Activated T-helper 1 cell treated with anti-CD3 and anti-CD28 coated beads, Interleukin-2, amount 50 U/mL, for 16 hours (primary cell): Measurements from ENCODE around the gene PEF1.

Experiments used
- DNase-seq, 2 donors: peaks; one replicate each; pipeline ENCODE4 v3.0.0-alpha.2; 2020; ENCODE audit warnings: low read depth in 1 of 2, low spot score in 1 of 2

PEF1 gene

DNA sequence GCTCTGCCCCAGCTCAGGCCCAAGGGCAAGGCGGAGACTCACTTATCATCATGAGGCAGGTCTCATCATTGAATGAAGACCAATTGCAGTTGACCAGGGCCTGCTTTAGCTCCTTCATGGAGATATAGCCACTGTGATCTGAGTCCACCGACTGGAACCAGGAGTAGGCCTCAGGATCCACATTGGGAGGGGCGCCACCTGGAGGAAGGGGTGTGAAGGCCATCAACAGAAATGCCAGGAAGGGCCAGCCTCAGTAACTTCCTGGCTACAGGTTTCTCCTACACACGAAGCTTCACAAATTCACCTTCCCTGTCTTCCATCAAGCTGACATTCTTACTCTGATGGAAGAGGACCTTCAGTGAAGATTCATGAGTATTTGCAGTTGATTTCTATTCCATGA is 11.6 kb downstream of the PEF1 start:
- no peak for DNase-seq

DNA sequence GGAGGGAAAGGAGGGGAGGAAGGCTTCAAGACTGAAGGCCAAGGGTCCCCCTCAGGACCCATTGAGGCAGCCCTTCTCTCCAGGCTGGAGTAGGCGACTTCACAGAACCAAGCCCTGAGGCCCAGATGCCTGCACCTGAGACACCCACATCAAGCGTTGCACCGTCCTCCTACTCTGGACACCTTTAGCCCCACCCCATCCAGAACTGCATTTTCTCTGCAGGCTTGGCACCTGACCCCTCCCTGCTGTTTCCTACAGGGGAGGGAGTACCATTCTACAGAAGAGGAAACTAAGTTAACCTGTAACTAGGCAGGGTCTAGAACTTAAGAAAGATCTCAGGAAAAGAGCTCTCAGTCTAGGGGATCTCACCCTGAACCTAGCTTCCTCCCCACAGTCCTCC is 12.0 kb downstream of the PEF1 start:
- no peak for DNase-seq

DNA sequence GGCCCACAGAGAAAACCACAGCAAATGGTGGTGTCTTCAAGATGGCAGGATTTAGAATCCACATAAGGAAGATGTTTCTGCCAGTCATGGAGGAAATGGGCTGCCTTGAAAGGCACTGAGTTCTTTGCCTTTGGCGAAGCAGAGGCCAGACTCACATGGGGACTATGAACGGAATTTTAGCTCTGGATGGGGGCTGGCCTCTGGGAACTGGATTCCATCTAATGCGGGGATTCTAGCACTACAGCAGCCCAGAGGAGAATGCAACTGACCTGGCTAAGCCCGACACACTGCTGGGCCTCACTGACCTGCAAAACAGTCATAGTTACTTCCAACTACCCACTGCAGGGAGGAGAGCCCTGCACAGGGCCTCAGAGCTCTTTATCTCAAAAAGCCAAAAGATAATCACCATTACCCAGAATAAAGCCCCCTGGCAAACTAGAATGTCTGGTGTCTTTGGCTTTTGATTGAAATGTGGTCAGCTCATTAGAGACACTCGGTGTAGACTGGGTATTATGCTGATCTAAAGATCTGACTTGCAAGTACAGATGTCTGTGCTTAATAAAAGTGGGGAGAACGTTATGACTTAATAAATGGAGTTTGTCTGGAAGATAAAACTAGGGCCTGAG is 15.6 kb downstream of the PEF1 start:
- no peak for DNase-seq

DNA sequence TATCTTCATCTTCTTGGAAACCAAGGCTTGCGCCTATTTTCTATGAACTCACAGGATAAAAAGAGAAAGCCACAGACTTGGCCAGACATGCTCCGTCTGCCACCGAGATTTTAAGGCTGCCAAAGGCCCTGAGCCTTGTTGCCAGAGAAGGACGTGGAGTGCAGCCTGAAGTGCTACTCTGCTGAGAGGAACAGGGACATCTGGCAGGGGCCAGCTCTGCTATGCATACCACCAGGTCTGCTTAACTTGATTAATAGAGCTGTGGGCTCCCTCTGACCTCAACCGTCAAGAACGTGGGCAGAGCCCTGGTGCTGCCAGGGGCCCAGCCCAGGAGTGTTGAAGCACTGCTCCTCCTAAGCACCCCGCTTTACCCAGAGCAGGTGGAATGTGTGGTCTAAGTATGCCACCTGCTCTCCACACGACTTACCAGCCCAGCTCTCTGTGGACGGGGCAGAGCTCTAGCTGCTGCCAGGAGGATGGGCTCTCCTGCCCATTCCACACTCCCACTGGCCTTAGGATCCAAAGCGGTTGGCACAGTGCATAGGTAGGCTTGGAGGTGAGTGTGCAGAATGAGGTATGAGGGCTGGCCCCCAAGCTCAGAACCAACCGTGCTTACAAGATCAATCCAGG is 16.6 kb downstream of the PEF1 start:
- DNase-seq: no peak

DNA sequence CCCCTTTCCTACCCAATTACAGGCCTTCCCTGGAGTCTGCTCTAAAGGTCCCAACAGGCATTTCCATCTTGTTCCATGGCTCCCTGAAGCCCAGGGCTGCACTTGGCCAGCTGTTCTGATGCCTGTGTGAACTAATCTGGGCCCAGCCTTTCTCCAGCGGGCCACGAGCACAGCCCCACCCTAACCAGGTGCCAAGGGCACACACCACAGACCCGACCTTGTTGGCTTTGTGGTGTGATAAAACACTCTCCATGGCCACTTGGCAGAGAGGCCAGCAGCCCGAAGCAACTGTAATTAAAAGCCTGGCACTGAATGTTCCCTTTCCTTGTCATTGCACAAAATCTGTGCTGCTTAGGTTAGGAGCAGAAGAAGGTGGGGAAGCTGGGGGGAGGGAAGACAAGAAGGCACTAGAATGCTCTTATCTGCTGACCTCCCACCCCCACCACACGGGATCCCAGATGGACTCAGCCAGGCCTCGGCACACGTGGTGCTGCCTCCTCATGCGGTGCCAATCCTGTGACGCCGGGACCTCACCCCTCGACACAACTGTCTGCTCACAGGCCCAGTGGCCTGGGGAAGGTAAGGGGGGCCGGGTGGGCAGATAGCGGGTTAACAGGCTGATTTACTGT is 17.3 kb downstream of the PEF1 start:
- DNase-seq: no peak

DNA sequence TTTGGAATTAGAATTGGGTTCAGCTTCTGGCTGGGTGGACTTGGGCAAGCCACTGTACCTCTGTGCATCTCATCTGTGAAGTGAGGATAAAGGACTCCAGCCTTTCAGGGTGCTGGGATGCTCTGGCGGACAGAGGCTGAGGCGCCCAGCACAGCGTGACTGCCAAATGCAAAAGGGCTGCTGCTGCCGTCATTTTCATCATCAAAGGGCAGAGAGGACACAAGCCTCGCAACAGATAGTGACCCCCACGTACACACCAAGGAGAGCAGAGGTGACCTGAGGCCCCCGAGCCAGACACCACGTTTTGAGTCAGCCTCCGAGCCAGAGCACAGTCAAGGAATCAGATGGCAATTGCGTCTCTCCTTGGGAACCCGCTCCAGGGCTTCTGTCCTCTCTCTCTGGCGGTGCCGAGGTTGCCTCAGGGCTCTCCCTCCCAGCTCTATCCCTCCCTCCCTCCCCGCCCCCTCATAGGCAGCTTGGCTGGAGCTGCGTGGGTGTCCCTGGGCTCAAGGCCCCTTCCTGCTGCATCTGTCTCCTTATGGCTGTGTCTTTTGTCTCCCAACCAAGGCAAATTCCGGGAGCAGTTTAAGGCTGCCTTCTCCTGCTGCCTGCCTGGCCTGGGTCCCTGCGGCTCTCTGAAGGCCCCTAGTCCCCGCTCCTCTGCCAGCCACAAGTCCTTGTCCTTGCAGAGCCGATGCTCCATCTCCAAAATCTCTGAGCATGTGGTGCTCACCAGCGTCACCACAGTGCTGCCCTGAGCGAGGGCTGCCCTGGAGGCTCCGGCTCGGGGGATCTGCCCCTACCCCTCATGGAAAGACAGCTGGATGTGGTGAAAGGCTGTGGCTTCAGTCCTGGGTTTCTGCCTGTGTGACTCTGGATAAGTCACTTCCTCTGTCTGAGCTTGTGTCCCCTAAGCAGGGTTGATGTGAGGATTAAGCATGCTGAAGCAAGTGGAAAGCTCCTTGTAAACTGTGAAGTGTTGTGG is 18.2 kb downstream of the PEF1 start:
- DNase-seq: no peak

DNA sequence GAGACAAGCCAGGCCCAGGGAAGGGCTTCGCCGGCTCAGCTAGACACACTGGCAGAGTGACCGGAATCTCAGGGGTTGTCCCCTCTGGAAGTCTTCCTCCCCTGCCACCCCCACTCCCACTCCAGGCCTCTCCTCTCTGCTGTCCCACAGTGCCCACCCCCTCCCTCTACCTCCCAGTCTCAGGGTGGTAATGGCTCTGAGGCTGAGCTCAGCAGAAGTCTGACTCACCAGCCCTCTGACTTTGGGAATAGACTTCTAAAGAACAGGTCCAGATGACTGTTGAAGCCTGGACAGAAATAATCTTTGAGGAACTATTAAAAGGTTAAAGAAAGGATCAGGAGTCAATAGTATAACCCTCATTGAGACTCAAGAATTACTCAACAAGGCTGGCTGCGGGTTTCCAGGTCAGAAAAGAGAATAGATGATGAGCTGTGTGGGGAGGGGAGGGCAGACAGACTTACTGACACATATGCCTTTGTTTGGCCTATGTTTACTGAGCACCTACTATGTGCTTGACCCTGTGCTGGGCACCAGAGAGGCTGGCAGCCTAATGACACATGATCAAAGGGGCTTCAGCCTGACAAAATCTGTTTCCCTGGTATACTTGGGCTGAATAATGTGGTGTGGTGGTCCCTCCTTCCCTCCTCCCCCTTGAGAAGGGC is 19.0 kb downstream of the PEF1 start:
- DNase-seq: no peak

DNA sequence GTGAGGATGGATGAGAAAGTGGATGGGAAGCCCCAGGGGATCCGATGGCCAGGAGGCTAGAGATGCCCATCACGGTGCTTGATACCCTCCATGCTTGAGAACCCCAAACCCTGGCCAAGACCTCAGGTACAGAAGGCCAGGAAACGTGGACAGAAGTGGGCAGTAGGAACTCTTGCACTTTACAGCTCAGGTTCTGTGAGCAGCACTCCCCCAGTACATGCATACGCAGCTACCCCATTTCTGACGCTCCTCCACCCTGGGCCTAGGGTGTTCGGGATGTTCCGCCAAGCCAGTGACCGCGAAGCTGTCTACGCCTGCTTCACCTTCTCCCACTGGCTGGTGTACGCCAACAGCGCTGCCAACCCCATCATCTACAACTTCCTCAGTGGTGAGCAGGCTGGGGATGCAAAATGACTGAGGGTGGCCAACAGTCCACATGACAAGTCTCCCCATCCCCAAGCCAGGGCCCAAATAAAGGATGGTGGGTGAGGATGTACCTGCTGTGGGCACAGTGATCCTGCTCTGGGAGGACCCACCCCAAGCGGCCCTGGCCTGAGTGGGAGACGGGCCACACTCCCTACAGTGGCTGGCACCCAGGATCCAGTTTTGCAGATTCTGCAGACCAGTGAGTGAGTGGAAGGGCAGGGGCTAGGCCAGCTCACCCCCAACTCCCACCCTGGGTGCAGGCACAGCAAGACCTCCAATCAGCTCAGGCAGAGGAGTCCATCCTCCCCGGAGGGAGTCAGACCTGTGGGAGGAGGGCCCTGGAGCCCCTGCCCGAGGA is 19.8 kb downstream of the PEF1 start:
- no peak for DNase-seq

DNA sequence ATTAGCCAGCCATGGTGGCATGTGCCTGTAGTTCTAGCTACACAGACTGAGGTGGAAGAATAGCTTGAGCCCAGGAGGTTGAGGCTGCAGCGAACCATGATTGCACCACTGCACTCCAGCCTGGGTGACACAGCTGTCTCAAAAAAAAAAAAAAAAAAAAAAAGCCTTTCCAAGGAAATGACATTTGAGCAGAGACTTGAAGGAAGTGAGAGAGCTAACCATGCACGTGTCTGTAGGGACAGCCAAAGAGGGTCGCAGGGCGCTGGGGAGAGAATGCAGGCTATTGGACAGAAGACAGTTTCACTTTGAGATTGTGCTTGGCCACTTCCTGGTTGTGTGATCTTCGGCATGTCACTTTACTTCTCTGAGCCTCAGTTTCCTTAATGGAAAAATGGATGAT is 20.4 kb downstream of the PEF1 start:
- DNase-seq: no peak

DNA sequence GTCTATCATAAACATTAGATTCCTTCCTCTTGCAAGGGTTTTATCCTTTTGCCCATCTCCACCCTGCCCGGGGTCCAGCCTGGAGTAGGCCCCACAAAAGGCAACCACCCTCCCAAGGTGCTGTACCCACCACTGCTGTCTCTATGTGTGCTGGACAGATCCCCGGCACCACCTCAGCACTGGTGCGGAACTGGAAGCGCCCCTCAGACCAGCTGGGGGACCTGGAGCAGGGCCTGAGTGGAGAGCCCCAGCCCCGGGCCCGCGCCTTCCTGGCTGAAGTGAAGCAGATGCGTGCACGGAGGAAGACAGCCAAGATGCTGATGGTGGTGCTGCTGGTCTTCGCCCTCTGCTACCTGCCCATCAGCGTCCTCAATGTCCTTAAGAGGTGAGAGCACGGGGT is 21.3 kb downstream of the PEF1 start:
- no peak for DNase-seq

DNA sequence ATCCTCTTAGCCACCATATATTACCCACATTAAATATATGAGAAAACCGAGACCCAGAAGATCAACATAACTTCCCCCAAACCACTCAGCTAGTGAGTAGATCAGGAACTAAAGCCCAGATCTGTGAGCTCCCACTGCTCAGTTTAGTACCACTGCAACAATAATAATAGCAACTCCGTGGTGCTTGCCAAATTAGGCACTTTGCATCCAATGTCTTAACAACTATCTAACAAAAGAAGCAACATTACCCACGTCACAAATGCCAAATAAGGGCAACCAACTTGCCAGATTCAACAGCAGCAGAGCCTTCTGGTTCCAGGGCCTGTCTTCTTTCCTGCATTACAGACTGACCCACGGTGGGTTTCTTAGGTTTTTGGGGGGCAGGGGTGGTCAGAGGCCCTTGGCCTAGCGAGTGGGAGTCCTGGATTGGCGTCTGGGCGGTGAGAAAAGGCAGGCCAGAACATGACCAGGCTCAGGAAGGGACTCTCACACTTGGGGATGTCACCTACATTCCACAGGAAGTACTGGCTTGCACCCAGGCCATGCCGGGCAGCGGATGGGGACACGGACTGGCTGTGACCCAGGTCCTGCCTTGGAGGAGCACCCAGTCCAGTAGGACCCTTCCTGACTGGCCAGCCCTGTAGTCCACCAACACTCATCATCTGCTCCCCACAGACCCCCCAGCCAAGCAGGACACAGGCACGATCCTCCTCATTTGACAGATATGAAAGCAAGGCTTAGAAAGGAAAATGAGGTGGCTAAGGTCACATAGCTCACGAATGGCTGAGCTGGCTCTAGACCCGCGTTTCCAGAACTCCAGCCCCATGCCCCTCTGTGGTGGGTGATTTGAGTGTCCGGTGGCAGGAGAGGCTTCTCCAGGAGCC is 22.6 kb downstream of the PEF1 start:
- DNase-seq: no peak

DNA sequence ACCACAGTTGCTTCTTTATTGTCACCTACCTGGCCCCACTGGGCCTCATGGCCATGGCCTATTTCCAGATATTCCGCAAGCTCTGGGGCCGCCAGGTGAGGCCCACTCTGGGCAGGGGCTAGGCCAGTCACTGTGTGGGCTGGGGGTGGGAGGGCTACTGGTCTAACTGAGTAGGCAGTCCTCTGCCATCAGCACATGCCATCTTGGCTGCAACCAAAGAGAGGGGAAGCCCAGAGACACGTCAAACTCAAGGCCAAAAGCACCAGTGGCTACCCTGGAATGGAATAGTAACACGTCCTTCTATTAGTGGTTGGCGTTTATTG is 23.2 kb downstream of the PEF1 start:
- no peak for DNase-seq

DNA sequence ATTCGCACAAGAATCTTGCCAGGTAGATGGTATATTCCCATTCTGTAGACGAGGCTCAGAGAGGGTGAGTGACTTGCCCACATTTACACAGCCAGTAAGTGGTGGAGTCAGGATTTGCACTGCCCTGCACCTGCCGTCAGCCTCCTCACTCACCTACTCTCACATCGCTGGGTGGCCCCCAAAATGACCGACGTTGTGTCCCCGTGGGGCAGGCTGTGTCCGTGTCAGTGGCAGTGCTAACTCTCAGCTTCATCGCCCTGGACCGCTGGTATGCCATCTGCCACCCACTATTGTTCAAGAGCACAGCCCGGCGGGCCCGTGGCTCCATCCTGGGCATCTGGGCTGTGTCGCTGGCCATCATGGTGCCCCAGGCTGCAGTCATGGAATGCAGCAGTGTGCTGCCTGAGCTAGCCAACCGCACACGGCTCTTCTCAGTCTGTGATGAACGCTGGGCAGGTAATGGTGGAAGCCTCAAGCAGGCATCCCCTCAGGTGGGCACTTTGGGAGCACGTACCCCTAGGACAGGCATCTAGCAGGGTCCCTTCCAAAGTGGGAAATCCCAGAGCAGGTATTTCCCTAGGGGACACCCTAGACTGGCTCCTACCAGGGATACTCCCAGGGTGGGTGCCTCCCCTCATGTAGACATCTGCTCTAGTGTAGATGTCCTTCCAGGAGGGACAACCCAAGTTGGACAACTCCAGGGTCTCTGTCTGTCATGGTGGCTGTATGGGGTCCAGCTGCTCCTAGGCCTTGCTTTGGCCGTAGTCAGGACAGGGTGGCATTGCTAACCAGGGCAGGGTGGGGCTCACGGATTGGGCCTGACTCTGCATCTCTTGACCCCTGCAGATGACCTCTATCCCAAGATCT is 23.8 kb downstream of the PEF1 start:
- no peak for DNase-seq

DNA sequence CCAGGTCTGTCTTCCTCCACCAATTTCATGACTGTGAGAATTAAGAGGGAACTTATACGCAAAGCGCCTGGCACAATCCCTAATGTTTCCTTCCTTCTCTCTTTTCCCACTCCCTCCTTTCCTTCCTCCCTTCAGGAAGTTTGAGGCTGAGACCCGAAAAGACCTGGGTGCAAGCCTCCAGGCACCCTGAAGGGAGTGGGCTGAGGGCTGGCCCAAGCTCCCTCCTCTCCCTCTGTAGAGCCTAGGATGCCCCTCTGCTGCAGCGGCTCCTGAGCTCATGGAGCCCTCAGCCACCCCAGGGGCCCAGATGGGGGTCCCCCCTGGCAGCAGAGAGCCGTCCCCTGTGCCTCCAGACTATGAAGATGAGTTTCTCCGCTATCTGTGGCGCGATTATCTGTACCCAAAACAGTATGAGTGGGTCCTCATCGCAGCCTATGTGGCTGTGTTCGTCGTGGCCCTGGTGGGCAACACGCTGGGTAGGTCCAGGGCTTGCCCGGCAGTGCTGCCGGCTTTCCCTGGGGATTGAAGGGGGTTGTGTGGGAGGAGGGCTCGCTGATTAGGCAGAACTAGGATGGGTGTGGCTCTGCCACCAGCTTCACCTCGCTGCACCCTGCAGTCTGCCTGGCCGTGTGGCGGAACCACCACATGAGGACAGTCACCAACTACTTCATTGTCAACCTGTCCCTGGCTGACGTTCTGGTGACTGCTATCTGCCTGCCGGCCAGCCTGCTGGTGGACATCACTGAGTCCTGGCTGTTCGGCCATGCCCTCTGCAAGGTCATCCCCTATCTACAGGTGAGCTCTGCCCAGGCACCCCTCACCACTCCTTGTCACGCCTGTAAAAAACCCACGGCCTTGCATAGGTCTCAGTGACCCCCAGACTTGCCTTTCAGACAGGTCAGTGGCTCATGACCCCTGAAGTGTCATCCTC is 25.5 kb downstream of the PEF1 start:
- no peak for DNase-seq

DNA sequence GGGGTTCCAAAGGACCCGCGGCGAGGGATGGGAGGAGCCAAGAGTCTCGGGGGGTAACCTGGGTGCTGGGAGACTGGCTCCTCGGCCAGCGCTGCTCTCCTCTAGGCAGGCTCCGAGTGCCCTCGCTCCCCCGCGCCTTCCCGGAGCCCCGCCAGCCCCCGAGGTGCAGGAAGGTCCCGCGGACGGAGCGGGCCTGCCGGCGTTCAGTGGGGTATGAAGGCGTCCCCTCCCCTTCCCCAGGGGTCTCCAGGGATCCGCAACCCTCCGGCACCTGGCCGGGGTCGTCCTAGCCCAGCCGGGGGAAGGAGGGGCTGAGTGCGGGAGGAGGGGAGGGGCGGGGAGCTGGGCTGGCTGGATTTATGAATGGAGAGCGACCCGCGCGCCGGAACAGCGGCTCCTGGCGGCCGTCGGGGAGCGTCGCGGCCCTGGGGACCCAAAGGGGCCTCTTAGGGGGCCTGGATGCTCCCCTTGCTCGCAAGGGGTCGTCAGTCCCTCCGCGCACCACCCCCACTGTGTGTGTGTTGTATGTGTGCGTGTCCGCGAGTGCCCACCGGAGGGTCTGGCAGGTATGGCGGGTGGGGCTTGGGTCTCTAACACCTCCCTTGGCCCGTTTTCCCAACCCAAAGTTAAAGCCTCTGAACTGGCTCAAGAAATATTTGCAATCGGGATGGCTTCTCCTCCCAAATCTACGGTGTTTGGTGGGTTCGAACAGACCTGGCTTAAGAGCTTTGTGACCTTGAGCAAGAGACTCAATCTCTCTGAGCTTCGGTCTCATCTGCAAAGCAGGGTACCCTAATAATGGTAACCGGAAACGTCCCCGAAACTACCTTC is 26.5 kb downstream of the PEF1 start:
- no peak for DNase-seq

DNA sequence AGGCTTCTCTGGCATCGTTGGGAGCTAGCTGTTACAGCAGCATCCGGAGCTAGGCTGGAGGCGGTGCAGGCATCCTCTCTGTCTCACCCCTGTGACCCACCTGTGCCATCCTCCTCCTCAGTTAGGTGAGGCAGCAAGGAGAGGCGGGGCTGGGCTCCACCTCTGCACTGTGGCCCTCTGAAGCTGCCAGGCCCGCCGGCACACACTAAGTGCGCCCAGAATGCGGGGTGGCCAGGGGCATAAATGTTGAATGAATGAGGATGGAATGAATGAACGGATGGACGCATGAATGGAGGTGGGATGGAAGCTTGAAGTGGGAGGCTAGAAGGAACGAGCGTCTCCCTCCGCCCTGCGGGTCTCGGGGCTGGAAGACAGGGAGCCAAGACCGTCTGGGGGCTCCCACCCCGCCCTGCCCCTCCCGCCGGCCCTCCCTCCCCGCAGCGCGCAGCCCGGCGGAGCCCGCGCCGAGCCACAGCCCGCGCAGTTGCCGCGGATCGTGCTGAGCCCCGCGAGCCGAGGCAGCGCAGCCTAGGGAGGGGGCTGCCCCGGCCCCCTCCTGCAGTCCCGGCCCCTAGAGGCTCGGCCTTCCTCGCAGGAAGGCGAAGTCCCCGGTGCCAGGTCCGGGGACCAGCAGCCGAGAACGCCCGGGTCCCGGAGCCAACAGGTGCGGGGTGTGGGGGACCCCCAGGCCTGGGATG is 27.3 kb downstream of the PEF1 start, which contains the start of gene HCRTR1:
HCRTR1 (plus strand) TSS at position 472 of the 698 bp plus-strand sequence. CDS start 1,504 bp downstream, outside the sequence.
- DNase-seq: no peak
